NK-92 (cell line): Measurements from ENCODE around the gene PITX2.

Source experiments
- DNase-seq: peaks from one replicate; lab custom pipeline; 2025; ENCODE audit not compliant: unreplicated experiment; lab: John Stamatoyannopoulos, UW

Gene PITX2

DNA sequence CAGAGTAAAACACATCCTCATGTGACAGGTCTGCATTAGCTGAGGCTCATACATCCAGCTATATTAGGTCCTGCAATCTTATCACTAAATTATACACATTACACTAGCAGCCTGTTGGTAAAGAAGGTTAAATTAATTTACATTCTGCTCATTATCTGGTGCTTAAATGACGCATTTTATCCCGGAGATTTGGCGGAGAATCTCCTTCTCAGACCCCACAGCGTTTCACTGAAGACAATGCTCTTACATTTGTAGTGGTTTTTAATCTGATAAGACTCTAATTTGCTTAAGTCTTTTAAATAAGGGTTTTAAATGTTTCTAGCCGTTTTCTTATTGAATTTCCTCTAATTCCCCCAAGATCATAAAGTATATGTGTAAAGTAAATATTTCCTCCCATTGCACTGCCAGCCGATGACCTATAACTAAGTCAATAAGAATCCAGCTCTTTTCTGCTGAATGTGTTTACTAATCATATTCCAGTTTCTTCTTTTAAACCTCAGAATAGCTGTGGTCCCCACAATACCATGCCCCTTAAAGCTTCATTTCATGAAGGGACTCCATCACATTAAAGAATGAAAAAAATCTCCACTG lies 2.1 kb upstream of the PITX2 start:
- DNase-seq = no peak

DNA sequence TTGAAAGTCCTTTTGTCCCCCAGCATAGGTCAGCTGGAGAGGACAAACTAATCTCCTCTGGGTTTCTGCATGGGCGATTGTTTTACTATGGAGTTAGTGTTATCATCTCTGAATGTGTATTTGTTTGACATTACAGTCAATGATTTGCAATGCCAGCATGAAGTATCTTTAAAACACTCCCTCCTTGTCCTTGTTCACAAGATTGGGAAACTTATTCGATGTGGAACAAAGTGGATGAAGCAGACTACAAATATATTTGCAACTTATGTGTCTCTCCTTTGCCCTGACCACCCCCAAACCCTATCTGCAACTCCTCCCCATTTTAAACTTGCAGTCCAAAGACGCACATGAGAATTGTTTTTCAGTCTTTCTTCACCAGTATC lies 1.5 kb upstream of the PITX2 start:
- no peak for DNase-seq

- DNase-seq = no peak
Measured at GRCh38 chr4:110623718-110624397, 981 bp upstream of the PITX2 start.

- no peak for DNase-seq
Measured at GRCh38 chr4:110621839-110622751, 782 bp downstream of the PITX2 start.

DNA sequence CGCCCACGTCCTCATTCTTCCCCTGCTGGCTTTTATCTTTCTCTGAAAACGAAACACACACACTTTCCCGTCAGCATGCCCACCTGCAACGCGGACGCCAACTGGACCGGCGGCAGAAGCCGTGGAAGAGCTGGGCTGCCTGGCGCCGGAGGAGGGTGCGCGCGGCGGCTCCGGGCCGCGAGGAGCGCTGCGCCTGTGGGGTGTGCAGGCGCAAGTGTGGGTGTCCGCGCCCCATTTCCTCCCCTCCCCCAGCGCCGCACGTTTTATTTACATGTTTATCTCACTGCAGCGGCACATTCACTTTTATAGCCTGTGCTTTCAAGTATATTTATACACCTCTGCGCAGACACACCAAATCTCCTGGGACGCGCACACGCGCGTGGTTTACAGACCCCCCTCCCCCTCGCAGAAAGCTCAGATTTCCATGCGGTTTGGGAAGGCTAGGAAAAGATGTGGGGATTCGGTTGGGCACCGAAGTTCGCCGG lies 1.5 kb downstream of the PITX2 start:
- no peak for DNase-seq

- no peak for DNase-seq
Measured at GRCh38 chr4:110620691-110621327, 2.1 kb downstream of the PITX2 start.

GRCh38 chr4:110620322-110620690 lies 2.6 kb downstream of the PITX2 start:
- no peak for DNase-seq

DNA sequence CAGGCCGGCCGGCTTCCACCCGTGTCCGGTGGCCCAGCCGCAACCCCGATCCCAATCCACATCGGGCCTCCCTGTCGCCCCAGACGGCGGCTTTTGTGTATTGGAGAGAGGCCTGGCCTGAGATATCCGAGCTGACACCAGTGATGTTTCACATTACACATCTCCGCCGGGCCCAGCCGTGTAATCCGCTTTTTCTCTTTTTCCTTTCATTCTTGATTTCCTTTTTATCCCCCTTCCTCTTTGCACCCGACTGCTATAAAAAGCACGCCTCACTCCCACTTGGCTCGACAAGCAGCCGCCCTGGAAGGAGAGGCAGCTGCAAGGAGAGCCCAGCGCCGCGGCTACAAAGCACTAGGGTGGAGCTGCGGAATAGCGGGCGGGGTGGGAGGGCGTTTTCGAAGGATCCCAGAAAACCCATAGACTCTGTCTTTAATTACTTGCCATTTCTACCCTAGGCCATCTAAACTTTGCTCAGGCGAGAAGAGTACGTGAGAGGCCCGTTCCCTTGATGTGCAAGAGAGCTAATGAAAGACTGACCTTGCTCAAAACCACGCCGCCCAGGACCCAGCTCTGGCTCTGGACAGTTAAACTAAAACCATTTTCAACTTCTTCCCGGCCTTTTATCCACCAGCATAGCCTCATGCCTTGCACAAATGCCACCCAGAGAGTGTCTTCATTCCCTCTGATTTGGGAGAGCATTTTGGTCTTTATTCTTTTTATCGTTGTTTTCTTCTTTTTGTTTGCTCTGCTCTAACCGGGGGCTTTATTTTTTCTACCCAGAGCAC lies 3.2 kb downstream of the PITX2 start:
- no peak for DNase-seq

DNA sequence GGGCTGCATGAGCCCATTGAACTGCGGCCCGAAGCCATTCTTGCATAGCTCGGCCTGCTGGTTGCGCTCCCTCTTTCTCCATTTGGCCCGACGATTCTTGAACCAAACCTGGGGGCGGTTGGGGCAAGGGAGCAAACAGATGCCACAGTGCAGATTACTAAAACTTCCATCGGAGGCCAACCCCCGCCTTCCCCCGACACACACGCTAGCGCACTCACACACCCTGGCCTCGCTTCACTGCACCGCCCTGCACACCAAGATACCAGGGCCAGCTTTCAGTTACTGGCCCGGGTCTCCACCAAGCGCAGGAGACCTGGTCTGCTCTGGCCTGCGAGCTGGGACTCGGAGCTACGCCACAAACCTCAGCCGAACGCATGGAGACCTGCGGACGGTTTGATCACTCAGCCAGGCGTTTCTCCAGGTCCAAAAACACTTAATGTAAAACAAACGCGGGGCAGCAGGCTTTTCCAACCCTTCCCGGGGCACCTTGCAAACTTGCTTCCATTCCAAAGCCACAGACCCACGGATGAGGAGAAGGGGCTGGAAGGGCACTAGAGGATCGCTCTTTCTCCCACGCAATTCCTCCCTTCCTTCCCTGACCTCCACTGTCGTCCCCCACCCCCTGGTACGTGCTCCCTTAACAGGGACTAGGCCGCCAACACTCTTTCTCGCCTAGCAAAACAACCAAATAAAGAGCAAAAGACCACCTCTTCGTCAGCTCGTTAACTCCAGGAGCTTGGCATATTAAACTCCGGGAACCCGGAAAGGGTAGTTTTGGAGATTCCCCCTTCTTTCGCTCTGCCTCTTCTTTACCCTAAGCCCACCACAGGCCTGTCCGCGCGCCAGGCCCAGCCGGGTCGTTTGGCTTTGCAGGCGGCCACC lies 4.1 kb downstream of the PITX2 start:
- DNase-seq = no peak

- no peak for DNase-seq
Measured at GRCh38 chr4:110617646-110618580, 5.0 kb downstream of the PITX2 start.

GRCh38 chr4:110617075-110617640 lies 5.7 kb downstream of the PITX2 start:
- no peak for DNase-seq

DNA sequence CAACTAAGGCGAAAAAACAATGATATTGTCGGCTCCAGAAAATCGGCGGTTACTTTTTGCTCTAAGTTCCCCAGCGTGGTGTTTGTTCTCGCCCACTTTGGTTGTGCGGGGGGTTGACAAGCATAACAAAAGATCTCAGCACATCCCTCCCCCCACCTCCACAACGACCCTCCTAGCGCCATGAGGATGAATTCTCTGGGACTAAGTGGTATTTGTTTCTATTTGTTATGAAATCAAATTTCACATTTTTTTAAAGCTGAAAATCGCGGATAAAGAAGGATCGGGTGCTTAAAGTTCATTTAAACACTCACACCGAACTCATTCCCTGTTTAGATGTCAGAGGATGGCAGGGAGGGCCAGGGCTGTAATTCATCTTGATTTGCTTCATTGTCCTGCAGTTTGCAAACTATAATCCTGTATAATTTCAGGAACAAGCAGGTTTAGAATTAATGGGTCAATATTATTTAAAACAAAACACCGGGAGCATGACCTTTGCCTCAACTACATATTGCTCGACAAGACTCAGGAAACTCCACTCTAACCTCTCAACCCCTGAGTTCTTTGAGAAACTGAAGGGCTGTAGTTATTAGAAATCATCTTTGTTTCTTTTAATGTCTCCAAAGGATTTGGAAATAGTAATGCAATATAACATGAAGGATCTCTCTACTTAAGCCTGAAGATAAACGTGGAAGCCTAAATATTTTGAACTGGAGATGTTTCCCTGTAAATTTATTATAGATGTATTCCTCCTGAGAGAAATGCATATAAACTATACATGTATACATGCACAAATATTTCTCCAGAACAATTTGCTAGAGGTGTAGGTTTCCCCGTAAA lies 6.4 kb downstream of the PITX2 start:
- no peak for DNase-seq

GRCh38 chr4:110615353-110616237 lies 7.3 kb downstream of the PITX2 start:
- no peak for DNase-seq

- DNase-seq = no peak
Measured at GRCh38 chr4:110614976-110615352, 7.9 kb downstream of the PITX2 start.

DNA sequence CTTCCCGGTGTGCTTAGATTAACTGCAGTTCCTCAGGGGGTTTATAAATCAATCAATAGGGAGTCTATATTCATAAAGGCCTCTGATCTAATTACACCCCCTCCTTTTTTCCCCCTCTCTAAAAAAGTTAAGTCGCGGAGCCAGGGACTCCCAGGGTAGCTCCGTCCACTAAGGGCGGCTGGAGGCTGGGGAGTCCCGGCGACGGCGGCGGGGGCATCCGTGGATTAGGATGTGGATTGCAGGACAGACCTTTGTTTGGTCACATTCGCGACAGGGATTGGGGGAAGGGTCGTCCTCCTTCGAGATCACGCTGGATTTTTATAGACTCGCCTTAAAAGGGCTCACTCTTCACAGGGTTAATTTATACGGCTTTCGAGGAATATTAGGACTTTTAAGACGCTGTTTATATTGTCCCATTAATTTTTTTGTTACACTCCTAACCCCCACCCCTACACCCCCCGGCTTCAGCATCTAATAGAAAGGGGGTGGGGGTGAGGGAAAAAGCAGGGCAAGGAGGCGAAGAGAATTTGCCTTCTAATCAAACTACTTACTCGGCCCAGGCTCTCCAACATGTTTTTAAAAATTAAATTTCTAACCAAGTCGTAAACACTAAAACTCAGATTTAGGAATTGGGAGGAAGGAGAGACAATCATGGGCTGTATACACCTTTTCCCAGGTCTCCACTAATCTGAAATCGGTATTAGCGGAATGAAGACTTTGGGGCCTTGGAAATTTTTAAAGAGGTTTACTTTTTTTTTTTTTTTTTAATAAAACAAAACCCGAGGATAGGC lies 8.5 kb downstream of the PITX2 start:
- no peak for DNase-seq

DNA sequence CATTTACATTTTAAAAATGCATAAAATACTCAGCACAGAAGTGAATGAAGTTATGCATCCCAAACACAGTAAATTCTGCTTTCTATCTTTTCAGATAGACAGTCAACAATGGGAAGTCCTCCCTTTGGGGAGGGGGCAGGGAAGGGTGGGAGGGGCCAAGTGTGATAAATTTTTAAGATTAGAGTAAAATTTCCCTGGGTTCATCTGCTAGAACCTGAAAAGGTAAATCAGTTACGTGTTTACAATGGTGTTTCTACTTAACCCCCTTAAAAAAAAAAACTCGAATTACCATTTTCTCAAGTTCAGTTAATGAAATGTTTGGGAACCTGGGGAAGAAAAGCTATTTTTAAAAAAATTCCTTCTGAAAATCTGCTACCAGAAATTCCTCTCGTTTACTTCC lies 9.1 kb downstream of the PITX2 start:
- DNase-seq = no peak
